GM18507 (cell line): Measurements from ENCODE around the gene DPH7.
"Not testable (repeated sequence)": the region's sequence is repeated elsewhere in the genome, so short reads cannot be mapped to it uniquely, and the experiment has no call there.

Experiments used
- DNase-seq: peaks from one replicate; pipeline ENCODE4 v3.0.0; 2011; ENCODE audit warnings: low read depth; ENCODE audit not compliant: insufficient read length; ENCODE audit errors: extremely low spot score
- FAIRE-seq: peaks from 2 replicates; lab custom pipeline; 2011; peaks lifted over from hg19 to GRCh38; lab: Jason Lieb, UNC

The DPH7 gene

GRCh38 chr9:137578518-137579258, at the start of gene DPH7:
DPH7 (minus strand) TSS chr9:137578925; CDS start chr9:137578777, 148 bp downstream.
- peak; percentile 99 for DNase-seq
- peak; percentile 89 for FAIRE-seq

- FAIRE-seq, DNase-seq: not testable (repeated sequence)
Observed at GRCh38 chr9:137627406-137627805, 48.7 kb upstream of the DPH7 start.

GRCh38 chr9:137626464-137626863, 47.7 kb upstream of the DPH7 start:
- FAIRE-seq (no peak), DNase-seq (no peak)

- DNase-seq, FAIRE-seq: not testable (repeated sequence)
Observed at GRCh38 chr9:137622211-137622610, 43.5 kb upstream of the DPH7 start.

GRCh38 chr9:137621131-137621757, 42.5 kb upstream of the DPH7 start:
- FAIRE-seq: peak; percentile 24
- no peak for DNase-seq

GRCh38 chr9:137620581-137620980, 41.9 kb upstream of the DPH7 start:
- FAIRE-seq (no peak), DNase-seq (no peak)

- no peak for DNase-seq
- FAIRE-seq: peak; percentile 46
Observed at GRCh38 chr9:137620048-137620405, 41.3 kb upstream of the DPH7 start.

- DNase-seq (peak; percentile 37), FAIRE-seq (no peak)
Observed at GRCh38 chr9:137619240-137620047, 40.7 kb upstream of the DPH7 start.

- FAIRE-seq (peak; percentile 64), DNase-seq (peak; percentile 93)
Observed at GRCh38 chr9:137618105-137619067, 39.7 kb upstream of the DPH7 start, which contains the start of gene EHMT1. EHMT1 (plus strand) TSS chr9:137619005; CDS start chr9:137619029, 24 bp downstream.

GRCh38 chr9:137615387-137615871, 36.7 kb upstream of the DPH7 start:
- DNase-seq: no peak
- FAIRE-seq: no peak

GRCh38 chr9:137614631-137615386, 36.1 kb upstream of the DPH7 start:
- FAIRE-seq (no peak), DNase-seq (no peak)

- no peak for FAIRE-seq
- DNase-seq: no peak
Observed at GRCh38 chr9:137613738-137614523, 35.2 kb upstream of the DPH7 start.

GRCh38 chr9:137613259-137613658, 34.5 kb upstream of the DPH7 start:
- no peak for FAIRE-seq
- DNase-seq: no peak

GRCh38 chr9:137612741-137613142, 34.0 kb upstream of the DPH7 start:
- DNase-seq (no peak), FAIRE-seq (no peak)

- DNase-seq (no peak), FAIRE-seq (no peak)
Observed at GRCh38 chr9:137611623-137612609, 33.2 kb upstream of the DPH7 start.

- FAIRE-seq: no peak
- DNase-seq: no peak
Observed at GRCh38 chr9:137610944-137611343, 32.2 kb upstream of the DPH7 start.
